Adrenal gland (tissue), 5 donors: ENCODE measurements around the gene PRR7.

Experiments used
- POLR2A ChIP-seq, 2 donors: fragments of 450-650 bp; IDR thresholded peaks; one replicate each; pipeline ENCODE4 v1.6.1; 2017; ENCODE audit warnings: antibody characterized with exemption in 2 of 2, mild to moderate bottlenecking in 2 of 2, moderate library complexity in 1 of 2
- TF ChIP-seq, protein P1 (sequence below), 6 experiments: fragments of 450-650 bp in 4 of 6; fragments of 200-600 bp in 2 of 6; sonication (generic) in 1 of 6; IDR thresholded peaks; 1 replicate in 5 of 6; 2 replicates in 1 of 6; pipeline versions ENCODE4 v1.5.1 to v1.8.0; 2016 to 2021; ENCODE audit warnings: antibody characterized with exemption in 6 of 6, mild to moderate bottlenecking in 2 of 6, moderate library complexity in 1 of 6
- donor health status: DM: no; HTN: no; CAD: no.

DNA sequence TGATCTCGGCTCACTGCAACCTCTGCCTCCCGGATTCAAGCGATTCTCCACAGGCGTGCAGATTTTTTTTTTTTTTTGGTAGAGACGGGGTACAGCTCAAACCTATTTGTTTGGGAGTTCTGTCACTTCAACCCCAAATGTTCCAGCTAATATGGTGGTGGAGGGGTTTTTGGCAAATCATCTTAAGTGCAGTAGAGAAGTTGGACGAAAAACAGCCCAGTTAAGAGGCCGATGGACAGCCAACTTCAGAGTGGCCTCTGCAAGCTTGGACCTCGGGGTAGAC, 756 bp upstream of the PRR7 start:
- TF ChIP-seq, protein P1, sequence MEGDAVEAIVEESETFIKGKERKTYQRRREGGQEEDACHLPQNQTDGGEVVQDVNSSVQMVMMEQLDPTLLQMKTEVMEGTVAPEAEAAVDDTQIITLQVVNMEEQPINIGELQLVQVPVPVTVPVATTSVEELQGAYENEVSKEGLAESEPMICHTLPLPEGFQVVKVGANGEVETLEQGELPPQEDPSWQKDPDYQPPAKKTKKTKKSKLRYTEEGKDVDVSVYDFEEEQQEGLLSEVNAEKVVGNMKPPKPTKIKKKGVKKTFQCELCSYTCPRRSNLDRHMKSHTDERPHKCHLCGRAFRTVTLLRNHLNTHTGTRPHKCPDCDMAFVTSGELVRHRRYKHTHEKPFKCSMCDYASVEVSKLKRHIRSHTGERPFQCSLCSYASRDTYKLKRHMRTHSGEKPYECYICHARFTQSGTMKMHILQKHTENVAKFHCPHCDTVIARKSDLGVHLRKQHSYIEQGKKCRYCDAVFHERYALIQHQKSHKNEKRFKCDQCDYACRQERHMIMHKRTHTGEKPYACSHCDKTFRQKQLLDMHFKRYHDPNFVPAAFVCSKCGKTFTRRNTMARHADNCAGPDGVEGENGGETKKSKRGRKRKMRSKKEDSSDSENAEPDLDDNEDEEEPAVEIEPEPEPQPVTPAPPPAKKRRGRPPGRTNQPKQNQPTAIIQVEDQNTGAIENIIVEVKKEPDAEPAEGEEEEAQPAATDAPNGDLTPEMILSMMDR (IDR thresholded peaks at IDR 0.05), result no peak
- TF ChIP-seq POLR2A (IDR thresholded peaks at IDR 0.05), result no peak
